ENCODE measurements around the gene ZBTB22.
"Not testable (repeated sequence)": the region's sequence is repeated elsewhere in the genome, so short reads cannot be mapped to it uniquely, and the experiment has no call there.

The ZBTB22 gene

GRCh38 chr6:33299237-33299944 lies 18.2 kb downstream of the ZBTB22 start:
- DNase-seq = peak; percentile 98

DNA sequence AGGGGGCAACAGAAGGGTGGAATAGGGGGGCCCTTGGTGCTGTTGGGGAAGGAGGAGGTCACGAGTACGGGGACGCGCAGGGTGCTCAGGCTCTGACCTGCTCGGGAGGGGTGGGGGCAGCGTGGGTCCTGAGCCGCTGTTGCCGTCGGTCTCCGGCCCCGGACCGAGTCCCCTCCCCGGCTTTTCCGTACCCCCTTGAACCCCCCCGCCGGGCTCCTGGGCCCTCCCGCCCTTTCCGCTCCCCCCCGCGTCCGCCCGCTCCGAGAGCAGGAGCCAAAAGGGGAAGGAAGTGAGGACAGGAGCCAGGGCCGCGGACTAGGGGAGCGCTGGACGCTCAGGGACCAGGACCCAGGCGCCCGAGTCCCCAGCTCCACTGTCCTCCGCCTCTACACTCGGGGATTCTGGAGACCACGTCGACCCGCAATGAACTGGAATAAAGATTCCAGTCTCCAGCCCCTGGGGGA lies 18.7 kb downstream of the ZBTB22 start, which contains the start of gene RGL2:
RGL2 (minus strand) TSS at position 170 of the 464 bp plus-strand sequence. CDS start 332 bp downstream, outside the sequence.
- DNase-seq = peak; percentile 84

DNA sequence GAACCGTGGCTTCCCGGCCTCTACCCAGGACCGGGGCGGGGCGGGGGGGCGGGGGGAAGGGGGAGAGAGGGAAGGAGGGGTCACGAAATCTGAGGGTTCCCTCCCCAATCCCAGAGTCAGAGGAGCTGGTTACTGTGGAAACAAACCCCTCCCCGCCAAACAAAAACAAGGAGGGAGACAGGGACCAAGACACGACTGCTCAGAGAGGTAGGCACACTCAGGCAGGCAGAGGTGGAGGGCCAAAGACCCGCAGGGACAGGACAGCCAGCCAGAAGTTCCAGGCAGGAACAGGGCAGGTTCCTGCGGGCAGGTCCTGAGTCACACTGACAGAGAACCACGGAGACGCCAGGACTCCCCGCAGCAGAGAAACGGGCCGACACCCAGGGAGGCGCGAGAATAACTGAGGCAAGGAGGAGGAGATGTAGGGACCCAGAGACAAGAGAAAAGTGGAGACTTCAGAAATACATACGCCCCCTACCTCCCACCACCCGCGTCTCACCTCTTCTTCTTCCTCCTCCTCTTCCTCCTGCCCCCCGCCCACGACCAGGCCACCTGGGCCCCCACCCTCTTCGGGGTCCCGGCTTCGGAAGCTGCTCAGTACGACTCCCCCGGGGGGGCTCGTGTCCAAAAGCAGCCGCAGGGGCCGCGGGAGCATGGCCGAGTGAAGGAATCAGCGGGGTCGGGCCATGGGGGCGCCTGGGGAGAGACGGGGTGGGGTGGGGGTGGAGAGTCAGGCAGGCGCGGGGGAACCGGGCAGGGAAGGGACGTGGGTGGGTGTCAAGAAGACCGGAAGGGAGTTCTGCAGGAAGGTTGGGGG lies 19.4 kb downstream of the ZBTB22 start:
- DNase-seq = peak; percentile 88

DNA sequence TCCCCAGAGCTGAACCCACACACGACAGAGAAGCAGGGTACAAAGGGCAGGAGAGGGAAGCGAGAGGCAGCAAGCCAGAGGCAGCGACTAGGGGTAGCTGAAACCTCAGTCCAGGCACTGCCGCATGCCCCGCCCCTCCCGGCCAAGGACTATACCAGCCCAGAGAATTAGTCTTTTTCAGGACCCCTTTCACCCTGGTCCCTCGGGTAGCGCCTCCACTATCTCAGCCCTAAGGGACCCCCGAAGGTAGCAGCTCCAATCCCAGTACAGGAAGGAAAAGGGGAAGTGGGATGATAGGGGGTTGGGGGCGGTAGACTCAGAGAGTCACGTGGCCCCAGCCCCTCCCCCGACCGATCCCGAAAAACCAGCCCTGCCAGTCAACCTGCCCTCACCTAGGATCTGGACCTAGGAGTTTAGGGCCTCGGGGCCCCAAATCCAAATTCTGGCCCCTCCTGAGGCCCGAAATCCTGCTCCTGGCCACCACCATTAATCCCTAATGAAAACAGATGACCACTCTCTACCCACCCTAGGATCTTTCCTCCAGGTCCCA lies 20.1 kb downstream of the ZBTB22 start:
- peak; percentile 71 for DNase-seq

DNA sequence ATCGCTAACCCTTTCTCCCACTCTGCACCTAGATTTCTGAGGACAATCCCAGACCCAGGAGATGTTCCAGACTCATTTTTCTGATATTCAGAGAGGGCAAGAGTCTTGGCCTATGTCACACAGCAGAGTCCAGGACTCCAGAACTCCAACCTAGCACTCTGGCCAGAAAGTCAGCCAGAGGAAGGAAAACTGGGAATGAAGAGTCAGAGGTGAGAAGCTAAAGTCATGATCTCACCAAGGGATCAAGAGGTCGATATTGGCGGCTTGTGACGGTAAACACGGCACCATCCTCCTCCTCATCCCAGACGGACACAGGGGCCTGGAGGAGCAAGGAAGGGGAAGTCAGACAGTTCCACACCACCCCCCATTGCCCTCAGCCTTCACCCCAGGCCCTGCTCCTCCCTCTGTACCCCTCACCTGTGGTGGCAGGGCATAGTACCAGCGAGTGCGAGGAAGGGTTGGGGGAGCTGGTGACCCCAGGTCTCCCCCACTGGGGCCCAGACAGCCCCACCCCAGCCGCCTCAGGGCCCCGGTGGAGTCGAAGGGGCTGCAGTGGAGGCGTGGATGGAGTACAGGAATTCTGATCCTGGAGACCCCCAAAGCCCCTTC lies 20.6 kb downstream of the ZBTB22 start:
- no peak for DNase-seq

DNA sequence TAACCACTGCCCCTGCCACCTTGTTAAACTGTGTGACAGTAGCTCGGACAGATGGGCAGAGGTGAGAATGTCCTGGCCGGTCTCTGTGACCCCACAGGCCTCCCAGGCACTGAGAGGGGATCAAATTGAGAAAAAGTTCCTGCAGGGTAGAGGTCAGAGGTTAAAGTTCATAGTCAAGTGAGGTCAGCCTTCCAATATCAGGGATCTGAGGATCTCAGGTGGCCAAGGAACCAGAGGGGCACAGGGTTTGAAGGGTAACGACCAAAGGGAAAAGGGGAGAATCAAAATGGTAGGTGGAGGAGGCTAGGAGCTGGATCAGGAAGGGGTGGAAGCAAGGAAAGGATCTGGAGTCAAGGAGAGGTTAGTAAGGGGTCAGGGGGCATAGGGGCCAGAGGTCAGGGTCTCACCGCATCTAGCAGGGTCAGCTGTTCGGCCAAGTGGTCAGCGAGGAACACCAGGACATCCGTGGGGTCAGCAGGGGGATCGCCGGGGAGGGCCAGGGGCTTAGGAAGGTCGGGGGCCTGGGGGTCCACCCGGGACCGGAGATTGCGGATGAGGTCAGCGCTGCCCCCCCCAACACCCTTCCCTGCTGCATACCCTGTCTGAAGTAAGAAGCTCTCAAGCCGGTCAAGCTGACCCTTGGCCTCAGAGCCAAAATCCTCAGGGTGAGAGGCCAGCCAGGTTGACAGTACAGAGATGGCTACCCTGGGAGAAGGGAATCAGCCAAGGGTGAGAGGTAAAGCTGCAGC lies 21.7 kb downstream of the ZBTB22 start:
- DNase-seq = no peak

- DNase-seq = no peak
Observed at GRCh38 chr6:33294086-33294823, 23.3 kb downstream of the ZBTB22 start.

GRCh38 chr6:33292996-33293682 lies 24.4 kb downstream of the ZBTB22 start:
- DNase-seq = no peak

GRCh38 chr6:33290459-33290858 lies 27.1 kb downstream of the ZBTB22 start:
- DNase-seq = no peak

GRCh38 chr6:33289784-33290315 lies 27.7 kb downstream of the ZBTB22 start:
- DNase-seq = peak; percentile 53

GRCh38 chr6:33288921-33289783 lies 28.4 kb downstream of the ZBTB22 start, which contains the start of the genes PFDN6 and WDR46:
Gene PFDN6, plus strand, starts transcription at chr6:33289601. Its CDS starts 256 bp downstream, at chr6:33289857.
Gene WDR46, minus strand, starts transcription at chr6:33289239. Its CDS starts 69 bp downstream, at chr6:33289170.
- DNase-seq = peak; percentile 95

DNA sequence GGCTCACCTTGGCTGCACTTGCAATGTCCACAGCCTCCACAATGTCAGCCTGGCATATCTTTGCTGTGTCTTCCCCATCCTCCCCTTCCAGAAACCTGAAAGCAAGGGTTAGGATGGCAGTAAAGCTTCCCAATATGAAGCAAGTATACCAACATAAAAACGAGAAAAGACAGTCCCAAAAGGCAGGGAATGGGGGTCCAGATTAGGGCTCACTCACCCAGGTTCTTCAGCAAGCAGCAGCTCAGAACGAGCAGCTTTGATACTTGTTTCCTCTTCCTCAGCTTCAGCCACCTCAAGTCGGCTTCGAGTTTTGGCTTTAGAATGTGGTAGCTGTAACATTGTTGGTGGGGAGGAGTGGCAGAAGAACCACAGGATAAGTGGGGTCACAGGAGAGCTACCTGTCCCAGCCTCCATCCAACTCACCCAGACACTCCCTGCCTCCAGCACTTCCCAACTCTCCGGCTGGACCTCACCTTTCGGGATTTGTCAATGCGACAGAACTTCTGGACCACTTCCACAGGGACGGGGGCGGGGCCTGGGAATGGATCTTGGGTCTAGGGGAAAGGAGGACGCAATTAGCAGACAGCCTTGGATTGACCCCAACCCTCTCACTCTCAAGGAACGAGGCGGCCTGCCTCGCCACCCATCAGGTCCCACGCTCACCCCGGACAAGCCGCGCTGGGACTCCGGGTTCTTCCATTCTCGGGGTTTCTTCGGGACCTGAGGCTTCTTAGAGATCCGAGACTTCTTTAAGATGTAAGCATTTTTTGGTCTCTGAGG lies 29.2 kb downstream of the ZBTB22 start:
- no peak for DNase-seq

DNA sequence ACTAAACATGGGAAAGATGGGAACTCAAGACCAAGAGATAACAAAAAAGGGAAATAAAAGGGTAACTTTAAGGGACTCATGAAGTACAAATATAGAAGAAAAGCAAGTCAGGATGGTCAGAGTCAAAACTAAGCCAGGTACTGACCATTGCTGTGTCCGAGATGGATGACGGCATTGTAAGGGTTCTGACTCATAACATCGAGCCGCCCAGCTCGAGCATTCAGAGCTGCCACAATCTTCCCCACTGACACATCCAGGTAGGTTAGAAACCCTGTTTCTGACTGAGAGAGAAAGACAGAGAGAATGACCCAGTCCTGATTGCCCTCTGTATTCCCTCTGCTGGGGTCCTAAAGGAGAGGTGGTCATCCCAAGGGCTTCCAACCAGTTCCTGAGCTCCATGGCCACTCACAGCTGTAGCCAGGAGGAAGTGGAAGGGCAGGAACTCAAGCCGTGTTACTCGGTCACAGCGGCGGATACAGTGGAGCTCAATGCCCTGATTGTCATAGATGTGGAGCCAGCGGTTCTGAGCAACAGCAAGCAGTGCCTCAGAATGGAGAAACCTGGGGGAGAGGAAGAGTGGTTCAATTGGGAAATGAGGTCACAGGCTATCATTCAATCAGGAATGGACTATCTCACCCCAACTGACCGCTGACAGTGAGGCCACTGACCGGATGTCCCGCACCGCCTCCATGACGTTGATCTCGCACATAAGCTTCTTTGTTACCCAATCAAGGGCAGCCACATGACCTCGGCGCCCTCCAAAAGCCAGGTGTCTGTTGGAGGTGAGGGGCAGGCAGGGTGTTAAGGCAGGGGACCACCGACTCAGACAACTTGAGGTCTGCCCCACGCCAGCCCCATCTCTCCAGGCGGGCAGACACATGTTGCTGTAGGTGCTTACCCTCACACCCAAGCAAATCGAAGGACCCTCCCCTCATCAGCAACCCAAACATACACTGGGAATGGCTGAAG lies 30.3 kb downstream of the ZBTB22 start:
- no peak for DNase-seq

- DNase-seq = not testable (repeated sequence)
Observed at GRCh38 chr6:33285214-33285613, 32.3 kb downstream of the ZBTB22 start.

DNA sequence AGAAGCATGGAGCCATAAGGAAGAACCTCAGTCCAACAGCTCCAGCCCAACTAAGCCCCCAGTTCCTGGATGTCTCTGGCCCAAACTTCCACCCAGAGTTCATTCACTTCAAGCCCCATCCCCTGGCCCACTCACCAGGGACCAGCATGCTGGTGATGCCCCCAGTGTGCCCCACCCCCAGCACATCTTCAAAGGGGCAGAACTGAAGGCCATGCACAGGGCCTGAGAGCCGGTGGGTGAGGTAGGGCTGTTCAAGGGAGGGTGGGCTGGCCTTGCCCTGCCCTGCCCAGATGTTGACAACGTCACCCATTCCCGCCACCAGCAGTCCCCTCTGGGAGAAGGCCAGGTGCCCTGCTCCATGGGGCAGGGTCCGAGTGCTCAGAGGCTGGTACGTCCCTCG lies 37.0 kb downstream of the ZBTB22 start:
- no peak for DNase-seq

DNA sequence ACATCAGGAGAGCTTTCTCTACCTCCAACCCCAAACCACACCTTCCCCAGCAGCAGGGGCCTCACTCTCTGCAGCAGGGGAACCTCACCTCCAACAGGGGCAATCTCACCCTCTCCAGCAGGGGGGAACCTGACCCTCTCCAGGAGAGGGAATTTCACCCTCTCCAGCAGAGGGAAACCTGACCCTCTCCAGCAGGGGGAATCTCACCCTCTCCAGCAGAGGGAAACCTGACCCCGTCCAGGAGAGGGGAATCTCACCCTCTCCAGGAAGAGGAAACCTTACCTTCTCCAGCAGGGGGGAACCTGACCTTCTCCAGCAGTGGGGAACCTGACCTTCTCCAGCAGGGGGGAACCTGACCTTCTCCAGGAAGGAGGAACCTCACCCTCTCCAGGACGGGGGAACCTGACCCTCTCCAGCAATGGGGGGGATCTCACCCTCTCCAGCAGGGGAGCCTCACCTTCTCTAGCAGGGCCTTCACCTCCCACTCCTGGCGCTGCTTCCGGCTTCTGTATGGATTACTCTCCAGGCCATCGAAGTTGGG lies 37.5 kb downstream of the ZBTB22 start:
- DNase-seq = peak; percentile 91

- DNase-seq = no peak
Observed at GRCh38 chr6:33279257-33279695, 38.3 kb downstream of the ZBTB22 start.

All from DMS53 (cell line).